Measurements from ENCODE around the gene SLC15A1.
"Not testable (repeated sequence)": the region's sequence is repeated elsewhere in the genome, so short reads cannot be mapped to it uniquely, and the experiment has no call there.

SLC15A1 gene

DNA sequence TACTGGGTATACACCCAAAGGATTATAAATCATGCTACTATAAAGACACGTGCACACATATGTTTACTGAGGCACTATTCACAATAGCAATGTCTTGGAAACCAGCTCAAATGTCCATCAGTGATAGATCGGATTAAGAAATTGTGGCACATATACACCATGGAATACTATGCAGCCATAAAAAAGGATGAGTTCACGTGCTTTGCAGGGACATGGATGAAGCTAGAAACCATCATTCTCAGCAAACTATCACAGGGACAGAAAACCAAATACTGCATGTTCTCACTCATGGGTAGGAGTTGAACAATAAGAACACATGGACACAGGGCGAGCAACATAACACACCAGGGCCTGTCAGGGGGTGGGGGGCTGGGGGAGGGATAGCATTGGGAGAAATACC lies 2.0 kb upstream of the SLC15A1 start:
- H3K4me3 ChIP-seq (ENCODE audit: low read depth, low read length), result not testable (repeated sequence)

DNA sequence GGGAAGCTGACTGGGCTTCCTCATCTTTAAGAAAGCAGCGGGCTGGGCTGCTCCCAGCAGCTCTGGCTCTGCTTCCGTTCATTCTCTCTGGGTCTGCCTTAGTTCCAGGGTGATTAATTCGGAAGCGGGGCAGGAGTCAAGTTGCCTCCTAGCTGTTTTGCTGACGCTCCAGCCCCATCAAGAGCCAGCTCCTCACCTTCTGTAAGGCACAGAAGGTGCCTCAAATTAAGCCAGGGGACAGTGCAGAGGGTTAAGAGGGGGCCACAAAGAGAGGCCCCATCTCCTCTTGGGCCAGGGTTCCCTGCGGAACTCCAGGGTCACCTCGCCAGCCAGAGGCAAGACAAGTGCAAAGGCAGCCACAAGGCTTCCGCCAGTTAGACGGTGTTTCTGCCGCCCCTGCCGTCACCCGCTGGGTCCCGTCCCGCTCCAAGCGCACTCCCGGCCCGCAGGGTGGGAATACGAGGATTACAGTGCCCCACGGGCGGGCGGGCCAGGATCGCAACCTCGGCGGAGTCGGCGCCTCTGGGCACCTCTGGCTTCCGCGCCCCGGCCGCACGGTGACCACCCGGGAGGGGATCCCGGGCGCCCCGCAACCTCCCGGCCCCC lies 508 bp downstream of the SLC15A1 start:
- H3K4me3 ChIP-seq (ENCODE audit: low read depth, low read length), result peak overlapping the region; percentile 41

DNA sequence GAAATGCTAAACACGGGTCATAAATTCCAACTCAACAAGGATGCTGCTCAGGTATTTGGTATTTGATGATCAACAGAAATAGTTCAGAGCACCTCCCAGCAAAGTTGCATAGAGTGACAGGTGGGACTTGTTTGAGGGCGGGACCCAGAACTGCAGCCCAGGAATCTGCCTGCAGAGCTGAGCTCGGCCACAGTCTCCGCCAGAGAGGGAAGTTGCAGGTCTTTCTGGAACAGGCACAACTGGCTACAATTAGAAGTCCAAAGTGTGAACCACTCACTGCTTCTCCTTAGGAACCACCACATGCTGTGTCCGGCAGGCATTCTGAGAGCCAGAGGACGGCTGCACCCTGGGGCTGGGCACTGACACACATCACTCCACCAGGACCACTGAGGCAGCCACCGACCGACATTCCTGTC lies 1.1 kb downstream of the SLC15A1 start:
- no peak overlapping the region for H3K4me3 ChIP-seq (ENCODE audit: low read depth, low read length)

DNA sequence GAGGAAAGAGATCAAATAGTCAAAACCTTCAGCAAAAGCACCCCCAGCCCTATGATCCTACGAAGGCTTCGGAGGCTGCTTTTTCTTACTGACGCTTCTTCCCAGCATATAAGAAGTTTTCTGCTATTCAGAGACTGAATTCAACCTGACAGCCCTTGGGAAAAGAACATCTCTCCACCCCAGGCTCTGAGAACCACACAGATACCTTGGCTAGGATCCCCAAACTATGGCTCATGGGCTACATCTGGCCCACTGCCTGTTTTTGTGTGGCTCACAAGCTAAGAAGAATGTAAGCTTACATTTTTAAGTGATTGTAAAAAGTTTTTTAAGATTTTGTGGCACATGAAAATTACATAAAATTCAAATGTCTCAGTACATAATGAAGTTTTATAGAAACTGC lies 3.0 kb downstream of the SLC15A1 start:
- no peak overlapping the region for H3K4me3 ChIP-seq (ENCODE audit: low read depth, low read length)

DNA sequence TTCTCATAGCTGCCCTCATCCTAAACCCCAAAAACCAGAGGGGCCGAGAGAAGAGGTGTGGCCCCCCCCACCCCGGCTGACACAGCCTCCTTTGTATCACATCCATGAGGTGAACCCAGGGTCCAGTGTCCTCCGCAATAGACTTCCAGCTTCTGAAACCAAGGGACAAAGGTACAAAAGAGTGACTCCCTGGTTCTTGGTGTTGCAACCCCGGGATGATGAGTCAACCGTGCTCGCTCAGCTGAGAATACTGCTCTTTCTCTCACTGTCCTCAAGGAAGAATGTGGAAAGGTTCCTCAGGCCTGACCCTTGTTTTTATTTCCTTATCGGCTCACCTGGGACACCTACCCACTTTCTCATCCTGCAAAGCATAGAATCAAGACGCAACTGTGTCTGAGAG lies 5.5 kb downstream of the SLC15A1 start:
- no peak overlapping the region for H3K4me3 ChIP-seq (ENCODE audit: low read depth, low read length)

DNA sequence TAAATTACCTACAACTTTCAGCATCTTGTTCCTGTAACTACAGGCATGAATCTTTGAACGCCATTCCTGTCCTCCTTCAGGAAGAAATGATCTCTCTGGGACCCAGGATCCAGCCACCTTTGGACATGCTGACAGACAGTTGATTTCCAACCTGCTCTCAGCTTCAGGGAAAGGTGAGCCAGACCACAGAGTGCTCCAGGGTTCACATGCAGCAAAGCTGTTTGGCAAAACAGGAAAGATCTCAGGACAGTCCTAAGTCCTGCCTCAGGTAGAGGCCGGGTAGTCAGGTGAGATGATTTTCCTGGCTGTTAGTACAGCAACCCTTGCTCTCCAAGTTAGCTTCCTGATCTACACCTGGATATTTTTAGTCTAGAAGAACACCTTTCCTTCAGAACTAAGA lies 9.1 kb downstream of the SLC15A1 start:
- H3K4me3 ChIP-seq (ENCODE audit: low read depth, low read length), result no peak overlapping the region

DNA sequence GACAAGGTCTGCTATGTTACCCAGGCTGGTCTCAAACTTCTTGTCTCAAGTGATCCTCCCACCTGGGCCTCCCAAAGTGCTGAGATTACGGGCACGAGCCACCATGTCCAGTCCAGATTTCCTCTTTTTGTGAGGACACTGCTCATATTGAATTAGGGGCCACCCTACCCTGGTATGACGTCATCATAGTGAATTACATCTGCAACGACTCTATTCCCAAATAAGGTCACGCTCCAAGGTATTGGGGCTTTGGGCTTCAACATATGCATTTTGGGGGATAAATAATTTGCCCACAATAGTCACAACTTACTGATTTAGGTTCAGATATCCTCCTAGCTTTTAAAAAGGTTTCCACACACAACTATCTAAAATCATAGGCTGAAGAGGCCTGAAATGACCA lies 9.5 kb downstream of the SLC15A1 start:
- H3K4me3 ChIP-seq (ENCODE audit: low read depth, low read length), result no peak overlapping the region

DNA sequence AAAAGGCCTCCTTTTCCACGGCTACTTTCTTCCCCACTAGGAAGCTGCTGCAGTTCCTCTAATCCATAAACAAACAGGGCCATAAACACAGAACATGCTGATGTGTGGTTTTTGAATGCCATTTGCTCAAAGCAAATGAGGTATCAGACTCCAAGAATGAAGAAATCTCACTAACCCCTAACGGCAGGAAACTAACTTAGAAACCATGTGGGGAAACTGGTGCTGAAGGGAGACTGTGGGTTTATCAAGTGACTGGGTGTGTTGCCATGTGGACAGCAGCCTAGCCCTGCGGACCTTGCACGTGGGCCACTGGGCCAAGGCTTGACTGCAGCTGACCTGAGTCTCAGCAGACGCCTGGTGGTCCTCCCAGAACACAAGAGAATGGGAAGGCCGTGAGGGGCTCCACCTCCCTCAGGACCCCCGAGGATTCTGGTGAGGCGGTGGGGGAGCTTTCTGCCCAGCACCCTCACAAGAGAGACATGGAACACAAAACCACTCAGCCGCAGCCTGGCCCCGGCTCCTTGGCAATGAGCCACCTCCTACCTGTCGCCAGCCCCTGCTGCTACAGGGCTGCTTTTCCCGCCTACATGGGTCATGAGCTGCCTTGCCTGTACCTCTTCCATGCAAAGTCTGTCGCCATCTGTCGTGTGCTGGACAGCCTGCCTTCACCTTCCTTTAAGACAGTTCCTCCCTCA lies 10.6 kb downstream of the SLC15A1 start:
- H3K4me3 ChIP-seq (ENCODE audit: low read depth, low read length), result no peak overlapping the region

DNA sequence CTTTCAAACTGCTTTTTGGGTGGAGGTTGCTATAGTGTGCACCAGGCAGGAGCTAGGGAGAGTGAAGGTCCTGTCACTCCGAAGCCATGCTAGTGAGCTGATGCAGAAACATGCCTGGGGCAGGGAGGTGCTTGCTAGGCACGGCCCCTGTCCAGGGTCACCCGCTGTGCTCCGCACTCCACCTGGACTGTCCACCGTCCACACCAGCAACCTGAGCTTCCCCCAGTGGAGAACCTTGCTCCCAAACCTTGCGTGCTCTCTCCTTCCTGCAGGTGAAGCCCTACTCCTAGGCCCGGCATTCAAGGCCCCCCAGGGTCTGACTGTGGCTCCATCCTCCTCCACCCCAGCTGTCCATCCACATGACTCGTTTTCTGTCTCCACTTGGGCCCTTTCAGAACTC lies 12.3 kb downstream of the SLC15A1 start:
- no peak overlapping the region for H3K4me3 ChIP-seq (ENCODE audit: low read depth, low read length)

DNA sequence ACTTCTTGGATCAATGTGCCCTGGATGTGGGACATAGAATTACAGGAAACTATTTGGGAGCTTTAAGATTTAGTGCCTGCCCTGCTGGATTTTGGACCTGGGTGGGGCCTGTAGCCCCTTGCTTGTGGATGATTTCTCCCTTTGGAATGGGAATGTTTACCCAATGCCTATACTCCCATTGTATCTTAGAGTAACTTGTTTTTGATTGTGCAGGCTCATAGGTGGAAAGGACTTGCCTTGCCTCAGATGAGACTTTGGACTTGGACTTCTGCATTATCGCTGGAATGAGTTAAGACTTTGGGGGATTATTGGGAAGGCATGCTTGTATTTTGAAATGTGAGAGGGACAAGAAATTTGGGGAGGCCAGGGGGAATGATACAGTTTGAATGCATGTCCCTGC lies 13.5 kb downstream of the SLC15A1 start:
- no peak overlapping the region for H3K4me3 ChIP-seq (ENCODE audit: low read depth, low read length)

DNA sequence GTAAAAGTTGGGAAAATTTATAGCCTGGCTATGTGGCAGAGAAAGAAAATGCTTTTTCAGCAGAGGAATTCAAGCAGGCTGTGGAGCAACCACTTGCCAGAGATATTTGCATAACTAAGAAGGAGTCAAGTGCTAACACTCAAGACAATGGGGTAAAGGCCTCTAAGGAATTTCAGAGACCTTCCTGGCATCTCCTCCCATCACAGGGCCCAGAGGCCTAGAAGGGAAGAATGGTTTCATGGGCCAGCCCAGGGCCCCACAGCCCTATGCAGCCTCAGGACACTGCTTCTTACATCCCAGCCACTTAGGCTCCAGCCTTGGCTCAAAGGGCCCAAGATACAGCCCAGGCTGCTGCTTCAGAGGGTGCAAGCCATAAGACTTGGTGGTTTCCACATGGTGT lies 14.3 kb downstream of the SLC15A1 start:
- H3K4me3 ChIP-seq (ENCODE audit: low read depth, low read length), result no peak overlapping the region

DNA sequence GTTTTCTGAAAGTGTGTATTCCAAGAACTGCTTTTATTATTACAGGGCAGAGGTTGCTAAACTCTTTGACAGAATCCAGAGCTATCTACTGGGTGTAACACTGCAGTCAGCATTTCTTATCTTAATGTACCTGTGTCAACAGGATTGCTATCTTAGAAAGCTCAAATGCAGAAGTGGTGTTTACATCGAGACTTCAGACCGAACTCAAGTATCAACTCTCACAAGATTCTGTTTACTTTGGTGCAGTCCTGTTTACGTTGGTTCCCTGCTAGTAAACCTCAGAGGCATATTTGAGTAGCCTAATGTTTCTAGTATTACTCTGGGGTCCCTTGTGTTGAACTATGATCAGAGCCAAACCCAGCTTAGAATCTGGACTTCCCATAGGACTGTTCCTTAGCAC lies 20.5 kb downstream of the SLC15A1 start:
- H3K4me3 ChIP-seq (ENCODE audit: low read depth, low read length), result no peak overlapping the region

DNA sequence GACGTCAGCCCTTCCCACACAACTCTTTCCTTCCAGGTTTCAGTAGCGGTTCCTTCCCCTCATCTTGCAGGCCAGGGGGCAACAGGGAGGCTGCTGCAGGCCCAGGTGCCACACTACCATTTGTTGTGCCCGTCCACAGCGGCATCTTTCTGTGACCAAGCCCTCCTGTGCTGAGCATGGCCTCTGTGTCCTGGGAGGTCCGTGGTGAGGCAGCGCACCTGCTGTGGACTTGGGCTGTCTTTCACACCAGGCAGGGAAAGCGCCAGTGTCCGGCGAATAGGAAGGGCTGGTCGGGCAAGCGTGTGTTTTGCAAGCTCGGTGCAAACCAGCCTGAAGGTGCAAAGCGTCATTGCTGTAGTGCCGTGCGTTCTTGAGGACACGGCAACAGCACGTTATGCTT lies 21.4 kb downstream of the SLC15A1 start:
- H3K4me3 ChIP-seq (ENCODE audit: low read depth, low read length), result no peak overlapping the region

DNA sequence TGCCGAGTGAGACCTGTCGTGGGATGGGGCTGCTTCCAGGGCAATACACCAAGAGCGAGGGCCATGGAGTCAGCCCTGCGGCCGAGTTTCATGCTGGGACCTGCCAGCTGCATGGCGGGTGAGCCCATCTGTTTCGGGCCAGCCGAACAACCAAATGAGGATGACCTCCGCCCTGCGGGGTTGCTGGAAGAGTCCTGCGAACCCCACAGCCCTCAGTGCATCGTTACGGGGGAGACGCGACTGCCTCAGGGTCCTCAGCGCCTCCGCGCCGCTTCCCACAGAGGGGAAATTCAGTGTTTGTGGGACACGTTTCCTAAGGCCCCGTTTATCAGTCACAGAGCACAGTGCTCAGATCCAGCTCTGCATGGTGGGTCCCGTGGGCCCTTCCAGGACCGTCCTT lies 22.0 kb downstream of the SLC15A1 start:
- H3K4me3 ChIP-seq (ENCODE audit: low read depth, low read length), result no peak overlapping the region

DNA sequence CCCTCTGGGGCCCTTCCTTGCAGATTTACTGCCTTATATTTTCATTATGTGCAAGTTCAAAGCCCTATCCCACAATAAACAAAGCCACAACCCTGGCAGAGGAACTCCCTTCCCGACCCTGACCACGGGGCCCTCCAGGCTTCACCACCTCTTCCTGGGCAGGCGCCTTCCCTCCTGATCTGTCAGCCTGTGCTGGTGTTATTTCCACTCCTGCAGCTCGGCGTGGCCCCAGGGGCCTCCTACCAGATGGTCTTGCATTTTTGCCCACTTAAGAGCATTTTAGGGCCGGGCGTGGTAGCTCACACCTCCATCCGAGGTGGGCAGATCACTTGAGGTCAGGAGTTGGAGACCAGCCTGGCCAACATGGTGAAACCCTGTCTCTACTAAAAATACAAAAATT lies 22.8 kb downstream of the SLC15A1 start:
- H3K4me3 ChIP-seq (ENCODE audit: low read depth, low read length), result no peak overlapping the region

DNA sequence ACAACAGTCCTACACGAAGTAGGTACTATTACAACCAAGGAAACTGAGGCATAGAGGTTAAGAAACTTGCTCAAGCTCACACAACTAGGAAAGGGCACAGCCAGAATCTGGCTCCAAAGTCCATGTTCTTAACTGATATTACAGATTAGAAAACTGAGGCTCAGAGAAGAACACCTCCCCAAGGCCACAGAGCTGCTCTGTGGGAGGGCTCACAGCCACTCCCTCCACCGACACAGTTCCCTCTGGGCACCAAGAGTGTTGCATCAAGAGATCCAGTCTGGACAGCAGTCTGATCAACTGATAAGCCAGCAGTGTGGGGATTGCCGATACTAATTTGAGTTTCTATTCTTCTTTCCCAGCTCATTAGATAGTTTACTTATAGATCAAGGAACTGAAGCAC lies 29.5 kb downstream of the SLC15A1 start:
- H3K4me3 ChIP-seq (ENCODE audit: low read depth, low read length), result no peak overlapping the region

DNA sequence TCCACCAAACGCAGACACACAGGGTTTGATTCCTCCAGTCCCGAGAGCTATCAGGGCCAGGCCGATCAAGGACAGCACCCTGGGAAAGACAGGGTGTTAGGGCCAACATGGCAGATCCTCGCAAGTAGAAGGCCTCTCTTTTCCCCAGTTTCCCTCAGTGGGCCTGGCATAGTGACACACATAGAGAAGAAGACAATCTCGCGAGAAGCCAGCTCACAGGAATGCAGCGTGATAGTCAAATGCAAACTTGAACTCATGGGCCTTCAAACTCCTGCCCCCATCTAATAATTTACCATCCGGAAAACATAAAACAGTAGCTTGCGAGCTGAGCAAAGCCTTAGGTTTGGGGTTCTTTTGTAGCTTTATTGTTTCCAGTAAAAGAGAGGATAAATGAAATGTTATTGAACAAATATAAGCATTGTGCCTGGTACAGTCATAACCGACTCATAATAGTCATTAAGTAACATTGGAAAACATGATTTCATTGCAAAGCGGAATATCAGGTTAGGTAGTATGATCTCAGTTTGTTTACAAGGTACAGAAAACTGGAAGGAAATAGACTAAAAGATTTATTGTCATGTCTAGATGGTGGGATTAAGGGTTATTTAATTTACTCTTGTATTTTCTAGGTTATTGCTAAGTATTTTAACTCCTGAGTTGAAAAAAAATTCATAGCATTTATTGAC lies 30.5 kb downstream of the SLC15A1 start:
- no peak overlapping the region for H3K4me3 ChIP-seq (ENCODE audit: low read depth, low read length)

DNA sequence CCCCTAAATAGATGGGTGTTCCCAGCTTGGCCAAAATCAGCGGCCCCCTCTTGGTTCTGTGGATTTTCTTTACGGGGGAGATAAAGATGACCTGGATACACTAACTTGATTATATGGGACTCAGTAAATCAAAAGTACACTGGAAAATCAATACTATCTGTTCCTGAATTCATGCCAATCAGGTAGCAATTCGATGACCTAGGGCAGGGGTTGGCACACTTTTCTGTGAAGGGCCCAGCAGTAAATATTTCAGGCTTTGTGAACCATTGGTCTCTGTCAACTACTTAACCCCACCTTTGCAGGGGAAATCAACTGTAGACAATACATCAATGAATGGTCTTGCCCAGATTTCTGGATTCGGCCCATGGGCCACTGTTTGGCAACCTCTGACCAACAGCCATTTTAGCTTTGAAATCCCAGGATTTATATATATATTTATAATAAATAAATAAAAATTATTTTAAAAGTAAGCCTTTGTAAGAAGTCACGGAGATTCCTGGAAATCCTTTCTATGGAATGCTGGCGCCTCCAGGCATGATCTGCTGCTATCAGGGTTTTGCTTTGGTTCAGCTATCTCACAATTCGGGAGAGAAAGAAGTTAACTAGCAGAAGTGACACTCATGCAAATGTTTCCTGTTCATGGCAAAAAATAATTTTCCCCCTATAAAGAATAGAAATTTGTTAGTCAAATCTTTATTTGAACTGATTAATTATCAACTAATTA lies 32.8 kb downstream of the SLC15A1 start:
- no peak overlapping the region for H3K4me3 ChIP-seq (ENCODE audit: low read depth, low read length)

DNA sequence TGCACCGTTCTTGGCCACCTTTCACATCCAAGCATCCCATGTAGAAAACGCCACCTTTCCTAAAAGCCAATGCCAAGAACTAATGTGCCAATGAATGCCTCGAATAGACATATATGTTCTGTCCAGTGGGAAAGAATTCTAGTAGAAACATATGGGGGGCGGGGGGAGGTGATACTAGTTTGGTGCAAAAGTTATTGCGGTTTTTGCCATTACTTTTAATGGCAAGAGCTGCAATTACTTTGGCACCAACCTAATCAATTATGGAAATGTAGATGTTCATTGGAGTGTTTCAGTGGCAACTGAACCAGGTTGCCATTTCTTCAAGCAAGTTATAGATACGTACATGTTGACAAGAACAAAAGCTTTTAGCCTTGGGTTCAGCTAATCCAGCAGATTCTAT lies 34.6 kb downstream of the SLC15A1 start:
- H3K4me3 ChIP-seq (ENCODE audit: low read depth, low read length), result no peak overlapping the region

DNA sequence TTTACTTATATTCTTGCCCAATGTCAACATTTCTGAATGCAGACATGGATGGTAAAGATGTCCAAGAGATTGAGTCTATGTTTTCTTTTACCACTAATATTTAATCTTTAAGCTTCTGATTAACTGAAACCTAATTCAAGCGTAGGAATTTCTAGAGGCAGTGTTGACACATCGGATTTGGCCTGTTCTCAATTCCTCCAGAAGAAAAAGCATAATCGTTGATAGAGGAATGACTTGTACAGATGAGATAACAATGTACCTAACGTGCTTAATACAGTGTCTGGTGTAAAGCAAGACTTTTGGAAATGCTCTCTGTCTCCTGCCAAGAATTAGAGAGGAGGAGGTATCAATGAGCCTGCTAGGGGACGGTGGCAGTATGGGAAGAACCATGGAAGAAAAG lies 35.2 kb downstream of the SLC15A1 start:
- H3K4me3 ChIP-seq (ENCODE audit: low read depth, low read length), result no peak overlapping the region

DNA sequence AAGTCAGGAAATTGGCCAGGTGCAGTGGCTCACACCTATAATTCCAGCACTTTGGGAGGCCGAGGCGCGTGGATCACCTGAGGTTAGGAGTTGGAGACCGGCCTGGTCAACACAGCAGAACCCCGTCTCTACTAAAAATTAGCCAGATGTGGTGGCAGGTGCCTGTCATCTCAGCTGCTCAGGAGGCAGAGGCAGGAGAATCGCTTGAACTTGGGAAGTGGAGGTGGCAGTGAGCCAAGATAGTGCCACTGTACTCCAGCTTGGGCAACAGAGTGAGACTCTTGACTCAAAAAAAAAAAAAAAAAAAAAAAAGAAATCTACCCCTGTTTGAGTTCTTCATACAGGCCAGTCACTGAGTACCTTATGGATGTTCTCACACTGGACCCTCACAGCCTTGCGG lies 42.0 kb downstream of the SLC15A1 start:
- no peak overlapping the region for H3K4me3 ChIP-seq (ENCODE audit: low read depth, low read length)
